Vagina (tissue), 2 donors: ENCODE data around the gene CAP2.

ENCODE experiments used
- CTCF ChIP-seq, 3 experiments: fragments of 450-650 bp in 2 of 3; fragments of 200-600 bp in 1 of 3; sonication (generic) in 1 of 3; IDR thresholded peaks; one replicate each; pipeline ENCODE4 v1.5.1; 2017 to 2019; ENCODE audit warnings: antibody characterized with exemption in 3 of 3, mild to moderate bottlenecking in 2 of 3, moderate library complexity in 2 of 3
- POLR2A ChIP-seq, 2 donors: fragments of 450-650 bp; IDR thresholded peaks; one replicate each; pipeline ENCODE4 v1.6.1; 2017; ENCODE audit warnings: antibody characterized with exemption in 2 of 2, mild to moderate bottlenecking in 2 of 2, moderate library complexity in 2 of 2
- POLR2AphosphoS5 ChIP-seq, 2 donors: sonication (generic); formaldehyde crosslinking; IDR thresholded peaks; one replicate each; pipeline ENCODE4 v1.9.0; 2017; ENCODE audit warnings: antibody characterized with exemption in 2 of 2, mild to moderate bottlenecking in 2 of 2, low read depth in 1 of 2; ENCODE audit not compliant: insufficient read depth in 1 of 2

GRCh38 chr6:17511580-17511979 is 118.2 kb downstream of the CAP2 start:
- no peak for TF ChIP-seq POLR2A (IDR thresholded peaks at IDR 0.05)
- TF ChIP-seq POLR2AphosphoS5 (IDR thresholded peaks at IDR 0.05; ENCODE audit: insufficient read depth in 1 of 2, low read depth in 1 of 2), result no peak
- TF ChIP-seq CTCF (IDR thresholded peaks at IDR 0.05), result no peak
